Measurements from ENCODE around the gene EYS. TPM values are rescaled to one million over a fixed set of nuclear protein-coding genes. Genes with fewer than 3 reads are reported as not detected.
"Not testable (repeated sequence)": the region's sequence is repeated elsewhere in the genome, so short reads cannot be mapped to it uniquely, and the experiment has no call there.

EYS gene
- total RNA-seq, 4 donors from 2014 or later: 0.15 TPM; not detected in 3

- no peaks in the 10 kb centered on the region for H3K27me3 ChIP-seq
- WGBS, 2 donors (ENCODE audit: low coverage in 1 of 2): no CpG with 5 or more reads among the region's 2 CpGs
- H3K27ac ChIP-seq: no peak overlapping the region
- no peaks in the 10 kb centered on the region for H3K9me3 ChIP-seq
- no peak for ATAC-seq
- H3K4me1 ChIP-seq: no peaks in the 10 kb centered on the region
- no peaks in the 10 kb centered on the region for H3K36me3 ChIP-seq
- no peak overlapping the region for H3K4me3 ChIP-seq
- TF ChIP-seq POLR2A (IDR thresholded peaks at IDR 0.05) (no peak), EP300 (IDR thresholded peaks at IDR 0.05) (no peak), POLR2AphosphoS5 (IDR thresholded peaks at IDR 0.05) (no peak)
- TF ChIP-seq, protein P1, sequence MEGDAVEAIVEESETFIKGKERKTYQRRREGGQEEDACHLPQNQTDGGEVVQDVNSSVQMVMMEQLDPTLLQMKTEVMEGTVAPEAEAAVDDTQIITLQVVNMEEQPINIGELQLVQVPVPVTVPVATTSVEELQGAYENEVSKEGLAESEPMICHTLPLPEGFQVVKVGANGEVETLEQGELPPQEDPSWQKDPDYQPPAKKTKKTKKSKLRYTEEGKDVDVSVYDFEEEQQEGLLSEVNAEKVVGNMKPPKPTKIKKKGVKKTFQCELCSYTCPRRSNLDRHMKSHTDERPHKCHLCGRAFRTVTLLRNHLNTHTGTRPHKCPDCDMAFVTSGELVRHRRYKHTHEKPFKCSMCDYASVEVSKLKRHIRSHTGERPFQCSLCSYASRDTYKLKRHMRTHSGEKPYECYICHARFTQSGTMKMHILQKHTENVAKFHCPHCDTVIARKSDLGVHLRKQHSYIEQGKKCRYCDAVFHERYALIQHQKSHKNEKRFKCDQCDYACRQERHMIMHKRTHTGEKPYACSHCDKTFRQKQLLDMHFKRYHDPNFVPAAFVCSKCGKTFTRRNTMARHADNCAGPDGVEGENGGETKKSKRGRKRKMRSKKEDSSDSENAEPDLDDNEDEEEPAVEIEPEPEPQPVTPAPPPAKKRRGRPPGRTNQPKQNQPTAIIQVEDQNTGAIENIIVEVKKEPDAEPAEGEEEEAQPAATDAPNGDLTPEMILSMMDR (IDR thresholded peaks at IDR 0.05): no peak
These were observed 700.2 kb downstream of the EYS start for GRCh38 chr6:65006788-65007187.

DNA sequence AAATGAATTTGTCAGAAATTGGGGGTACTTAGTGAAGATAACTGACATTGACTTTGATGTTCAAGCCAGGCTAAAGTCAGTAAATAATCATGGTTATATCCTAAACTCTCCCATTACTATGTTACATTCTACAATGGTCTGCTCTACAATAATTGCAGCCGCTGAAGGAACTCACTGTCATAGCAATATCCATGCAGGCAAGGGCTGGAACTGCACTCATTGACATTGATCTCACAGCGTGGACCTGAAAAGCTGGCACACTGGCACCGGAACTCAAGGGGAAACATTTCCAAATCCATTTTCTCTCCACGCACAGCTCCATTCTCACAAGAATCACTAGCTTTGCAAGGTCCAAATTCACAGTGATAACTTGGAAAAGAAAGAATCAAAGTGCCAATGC lies 702.7 kb downstream of the EYS start:
- Histone ChIP-seq H3K27ac (no peak overlapping the region), H3K4me3 (no peak overlapping the region), H3K9me3 (no peaks in the 10 kb centered on the region), H3K36me3 (no peaks in the 10 kb centered on the region), H3K27me3 (no peaks in the 10 kb centered on the region), H3K4me1 (no peaks in the 10 kb centered on the region)
- 82% methylated on average over 4 of the region's 4 CpGs; no CpG with 5 or more reads in 1 of the 2 donors for WGBS, 2 donors (ENCODE audit: low coverage in 1 of 2)
- ATAC-seq: no peak
- TF ChIP-seq, protein P1 (IDR thresholded peaks at IDR 0.05): no peak
- no peak for TF ChIP-seq POLR2A (IDR thresholded peaks at IDR 0.05)
- no peak for TF ChIP-seq POLR2AphosphoS5 (IDR thresholded peaks at IDR 0.05)
- no peak for TF ChIP-seq EP300 (IDR thresholded peaks at IDR 0.05)

GRCh38 chr6:65002882-65003281 lies 704.1 kb downstream of the EYS start:
- H3K4me1 ChIP-seq, ATAC-seq: not testable (repeated sequence)

GRCh38 chr6:65000815-65001214 lies 706.2 kb downstream of the EYS start:
- Histone ChIP-seq H3K36me3 (no peaks in the 10 kb centered on the region), H3K27ac (no peak overlapping the region), H3K4me1 (no peaks in the 10 kb centered on the region), H3K27me3 (no peaks in the 10 kb centered on the region), H3K4me3 (no peak overlapping the region), H3K9me3 (no peaks in the 10 kb centered on the region)
- 93 to 100% methylated on average over 2 to 4 of the region's 7 CpGs for WGBS, 2 donors (ENCODE audit: low coverage in 1 of 2)
- TF ChIP-seq POLR2A (IDR thresholded peaks at IDR 0.05) (no peak), POLR2AphosphoS5 (IDR thresholded peaks at IDR 0.05) (no peak), EP300 (IDR thresholded peaks at IDR 0.05) (no peak)
- TF ChIP-seq, protein P1 (IDR thresholded peaks at IDR 0.05): no peak
- no peak for ATAC-seq

More at GRCh38 chr6:65002882-65003281, 704.1 kb downstream of the EYS start:
- H3K27me3 ChIP-seq, H3K27ac ChIP-seq, H3K36me3 ChIP-seq, H3K9me3 ChIP-seq, H3K4me3 ChIP-seq: not testable (repeated sequence)
- WGBS, 2 donors (ENCODE audit: low coverage in 1 of 2): 100% methylated on average over 2 to 3 of the region's 4 CpGs

- ATAC-seq: no peak
- Histone ChIP-seq H3K27me3 (no peaks in the 10 kb centered on the region), H3K4me3 (no peak overlapping the region), H3K27ac (no peak overlapping the region), H3K9me3 (no peaks in the 10 kb centered on the region), H3K36me3 (no peaks in the 10 kb centered on the region), H3K4me1 (no peaks in the 10 kb centered on the region)
- TF ChIP-seq POLR2AphosphoS5 (IDR thresholded peaks at IDR 0.05): no peak
- no peak for TF ChIP-seq POLR2A (IDR thresholded peaks at IDR 0.05)
- TF ChIP-seq, protein P1 (IDR thresholded peaks at IDR 0.05): no peak
- TF ChIP-seq EP300 (IDR thresholded peaks at IDR 0.05): no peak
These were observed 708.8 kb downstream of the EYS start for GRCh38 chr6:64998204-64998603.

Data from gastroesophageal sphincter (tissue), 4 donors.